GM13977 (cell line): Measurements from ENCODE around the gene PCDHA7.
"Not testable (repeated sequence)": the region's sequence is repeated elsewhere in the genome, so short reads cannot be mapped to it uniquely, and the experiment has no call there.

Experiments
- DNase-seq: peaks from one replicate; pipeline ENCODE4 v3.0.0; 2012; ENCODE audit warnings: low spot score
- CTCF ChIP-seq: IDR thresholded peaks from 2 replicates; pipeline ENCODE4 v1.5.1; 2012; ENCODE audit warnings: mild to moderate bottlenecking, control low read depth; ENCODE audit not compliant: insufficient read depth; ENCODE audit errors: extremely low read depth, missing control alignments
- in situ Hi-C: fragments of 300-500 bp; cut with MboI; formaldehyde crosslinking; loops from one replicate; pipeline ENCODE4 v1.12.0; 2022; ENCODE audit warnings: low sequenced_read_pairs, low pct_unique_long_range_greater_than_20kb, mixed read lengths, inconsistent platforms; ENCODE audit not compliant: unreplicated experiment

PCDHA7 gene

DNA sequence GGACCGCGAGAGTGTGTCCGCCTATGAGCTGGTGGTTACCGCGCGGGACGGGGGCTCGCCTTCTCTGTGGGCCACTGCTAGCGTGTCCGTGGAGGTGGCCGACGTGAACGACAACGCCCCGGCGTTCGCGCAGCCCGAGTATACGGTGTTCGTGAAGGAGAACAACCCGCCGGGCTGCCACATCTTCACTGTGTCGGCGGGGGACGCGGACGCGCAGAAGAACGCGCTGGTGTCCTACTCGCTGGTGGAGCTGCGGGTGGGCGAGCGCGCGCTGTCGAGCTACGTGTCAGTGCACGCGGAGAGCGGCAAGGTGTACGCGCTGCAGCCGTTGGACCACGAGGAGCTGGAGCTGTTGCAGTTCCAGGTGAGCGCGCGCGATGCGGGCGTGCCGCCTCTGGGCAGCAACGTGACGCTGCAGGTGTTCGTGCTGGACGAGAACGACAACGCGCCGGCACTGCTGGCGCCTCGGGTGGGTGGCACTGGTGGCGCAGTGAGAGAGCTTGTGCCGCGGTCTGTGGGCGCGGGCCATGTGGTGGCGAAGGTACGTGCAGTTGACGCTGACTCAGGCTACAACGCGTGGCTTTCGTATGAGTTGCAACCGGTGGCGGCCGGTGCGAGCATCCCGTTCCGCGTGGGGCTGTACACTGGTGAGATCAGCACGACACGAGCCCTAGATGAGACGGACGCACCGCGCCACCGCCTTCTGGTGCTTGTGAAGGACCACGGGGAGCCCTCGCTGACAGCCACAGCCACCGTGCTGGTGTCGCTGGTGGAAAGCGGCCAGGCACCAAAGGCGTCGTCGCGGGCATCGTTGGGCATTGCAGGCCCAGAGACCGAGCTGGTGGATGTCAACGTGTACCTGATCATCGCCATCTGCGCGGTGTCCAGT is 1.8 kb downstream of the PCDHA7 start:
- no peak for DNase-seq
- in situ Hi-C loops = no loop called here
- TF ChIP-seq CTCF = no peak

DNA sequence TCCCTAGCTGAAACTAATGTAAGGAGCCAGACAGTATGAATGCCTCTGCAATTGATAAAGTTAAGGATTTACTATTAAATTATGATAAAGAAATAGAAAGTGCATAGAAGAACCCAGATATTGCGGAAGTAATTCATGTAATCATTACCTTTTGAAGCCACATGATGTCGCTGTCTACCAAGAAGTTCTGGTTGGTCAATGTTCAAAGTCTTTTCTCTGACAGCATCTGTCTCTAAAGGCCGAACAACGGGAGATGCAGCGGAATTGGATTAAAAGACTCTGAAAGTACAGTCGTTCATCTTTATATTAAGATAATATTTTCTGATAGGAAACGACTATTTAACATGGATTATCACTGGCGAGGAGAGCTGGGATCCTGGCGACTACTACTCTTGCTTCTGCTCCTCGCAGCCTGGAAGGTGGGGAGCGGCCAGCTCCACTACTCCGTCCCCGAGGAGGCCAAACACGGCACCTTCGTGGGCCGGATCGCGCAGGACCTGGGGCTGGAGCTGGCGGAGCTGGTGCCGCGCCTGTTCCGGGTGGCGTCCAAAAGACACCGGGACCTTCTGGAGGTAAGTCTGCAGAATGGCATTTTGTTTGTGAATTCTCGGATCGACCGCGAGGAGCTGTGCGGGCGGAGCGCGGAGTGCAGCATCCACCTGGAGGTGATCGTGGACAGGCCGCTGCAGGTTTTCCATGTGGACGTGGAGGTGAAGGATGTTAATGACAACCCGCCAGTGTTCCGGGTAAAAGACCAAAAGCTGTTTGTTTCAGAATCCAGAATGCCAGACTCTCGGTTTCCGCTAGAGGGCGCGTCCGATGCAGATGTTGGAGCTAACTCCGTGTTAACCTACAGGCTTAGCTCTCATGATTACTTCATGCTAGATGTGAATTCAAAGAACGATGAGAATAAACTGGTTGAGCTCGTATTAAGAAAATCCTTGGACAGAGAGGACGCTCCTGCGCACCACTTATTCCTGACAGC is 7.2 kb downstream of the PCDHA7 start, which contains the start of gene PCDHA8:
Gene PCDHA8, plus strand, starts transcription at position 210 of the 985 bp plus-strand sequence. Its CDS starts 135 bp downstream, at position 345.
- TF ChIP-seq CTCF = peak; percentile 7
- no peak for DNase-seq
- in situ Hi-C loops = no loop called here

DNA sequence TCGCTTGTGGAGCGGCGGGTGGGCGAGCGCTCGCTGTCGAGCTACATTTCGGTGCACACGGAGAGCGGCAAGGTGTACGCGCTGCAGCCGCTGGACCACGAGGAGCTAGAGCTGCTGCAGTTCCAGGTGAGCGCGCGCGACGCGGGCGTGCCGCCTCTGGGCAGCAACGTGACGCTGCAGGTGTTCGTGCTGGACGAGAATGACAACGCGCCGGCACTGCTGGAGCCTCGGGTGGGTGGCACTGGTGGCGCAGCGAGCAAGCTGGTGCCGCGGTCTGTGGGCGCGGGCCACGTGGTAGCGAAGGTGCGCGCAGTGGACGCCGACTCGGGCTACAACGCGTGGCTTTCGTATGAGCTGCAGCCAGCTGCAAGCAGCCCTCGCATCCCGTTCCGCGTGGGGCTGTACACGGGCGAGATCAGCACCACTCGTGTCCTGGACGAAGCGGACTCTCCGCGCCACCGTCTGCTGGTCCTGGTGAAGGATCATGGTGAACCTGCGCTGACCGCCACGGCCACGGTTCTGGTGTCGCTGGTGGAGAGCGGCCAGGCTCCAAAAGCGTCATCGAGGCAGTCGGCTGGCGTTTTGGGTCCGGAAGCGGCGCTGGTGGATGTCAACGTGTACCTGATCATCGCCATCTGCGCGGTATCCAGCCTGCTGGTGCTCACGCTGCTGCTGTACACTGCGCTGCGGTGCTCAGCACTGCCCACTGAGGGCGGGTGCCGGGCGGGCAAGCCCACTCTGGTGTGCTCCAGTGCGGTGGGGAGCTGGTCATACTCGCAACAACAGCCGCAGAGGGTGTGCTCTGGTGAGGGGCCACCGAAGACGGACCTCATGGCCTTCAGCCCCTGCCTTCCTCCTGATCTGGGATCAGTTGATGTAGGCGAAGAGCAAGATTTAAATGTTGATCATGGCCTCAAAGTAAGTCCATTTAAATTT is 9.0 kb downstream of the PCDHA7 start:
- no peak for DNase-seq
- TF ChIP-seq CTCF = no peak
- in situ Hi-C loops = no loop called here

GRCh38 chr5:140848139-140849102 is 14.4 kb downstream of the PCDHA7 start, which contains the start of gene PCDHA9:
Gene PCDHA9 (plus strand): TSS chr5:140848382. CDS start chr5:140848496, 114 bp downstream.
- DNase-seq, in situ Hi-C loops: not testable (repeated sequence)

- DNase-seq, in situ Hi-C loops: not testable (repeated sequence)
Measured at GRCh38 chr5:140849831-140850634, 16.0 kb downstream of the PCDHA7 start.
